GM21423 (cell line): ENCODE data around the gene AP4B1.

ENCODE experiments used
- ATAC-seq: cut with Tn5 transposase; IDR thresholded peaks from one replicate; pipeline ENCODE4 v1.9.1; 2021; ENCODE audit warnings: mild to moderate bottlenecking, moderate library complexity; ENCODE audit not compliant: unreplicated experiment

Gene AP4B1

DNA sequence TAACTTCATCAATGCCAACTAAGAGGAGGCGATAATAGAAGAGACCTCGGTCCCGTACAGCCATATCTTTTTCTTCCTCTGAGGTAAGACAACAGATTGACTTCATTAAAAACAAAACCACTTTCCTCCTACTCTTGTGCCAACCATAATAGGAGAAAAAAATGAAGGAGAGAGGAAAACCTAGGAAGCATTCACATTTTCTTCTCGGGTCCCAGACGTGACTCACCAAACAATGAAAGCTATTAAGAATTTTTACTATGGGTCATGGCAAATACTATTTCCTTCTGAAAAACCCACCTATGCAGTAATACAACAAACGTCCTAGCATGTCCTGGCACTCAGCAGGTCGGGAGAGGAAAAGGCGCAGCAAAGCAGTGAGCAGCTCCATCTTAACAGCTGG is 8.6 kb downstream of the AP4B1 start:
- no peak for ATAC-seq

DNA sequence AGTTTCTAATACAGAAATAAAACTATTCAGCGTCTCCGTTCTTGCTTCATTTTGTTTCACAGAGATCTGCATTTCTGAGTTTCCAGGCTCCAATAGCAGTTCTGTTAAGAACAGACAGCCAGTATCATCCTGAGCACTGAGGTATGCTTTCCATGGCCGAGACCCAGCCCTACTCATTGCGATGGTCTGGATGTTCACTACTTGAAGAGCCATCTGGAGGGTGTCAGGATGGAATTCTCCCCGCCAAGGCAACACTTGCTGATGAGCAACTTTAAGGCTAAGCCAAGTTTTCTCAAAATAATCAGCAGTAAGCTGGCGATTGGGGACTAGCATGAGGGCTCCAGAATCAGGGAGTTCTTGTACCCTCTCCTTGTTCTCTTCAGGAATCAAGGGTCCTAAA is 9.5 kb downstream of the AP4B1 start:
- ATAC-seq = no peak

DNA sequence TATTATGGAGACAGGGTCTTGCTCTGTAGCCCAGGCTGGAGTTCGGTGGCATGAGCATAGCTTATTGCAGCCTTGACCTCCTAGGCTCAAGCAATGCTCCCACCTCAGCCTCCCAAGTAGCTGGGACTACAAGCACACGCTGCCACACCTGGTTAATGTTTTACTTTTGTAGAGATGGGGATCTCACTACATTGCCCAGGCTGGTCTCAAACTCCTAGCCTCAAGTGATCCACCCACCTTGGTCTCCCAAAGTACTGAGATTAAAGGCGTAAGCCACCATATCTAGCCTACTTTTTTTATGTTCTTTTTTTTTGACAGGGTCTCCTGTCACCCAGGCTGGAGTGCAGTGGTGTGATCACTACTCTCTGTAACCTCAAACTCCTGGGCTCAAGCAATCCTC is 11.3 kb downstream of the AP4B1 start:
- ATAC-seq = no peak

DNA sequence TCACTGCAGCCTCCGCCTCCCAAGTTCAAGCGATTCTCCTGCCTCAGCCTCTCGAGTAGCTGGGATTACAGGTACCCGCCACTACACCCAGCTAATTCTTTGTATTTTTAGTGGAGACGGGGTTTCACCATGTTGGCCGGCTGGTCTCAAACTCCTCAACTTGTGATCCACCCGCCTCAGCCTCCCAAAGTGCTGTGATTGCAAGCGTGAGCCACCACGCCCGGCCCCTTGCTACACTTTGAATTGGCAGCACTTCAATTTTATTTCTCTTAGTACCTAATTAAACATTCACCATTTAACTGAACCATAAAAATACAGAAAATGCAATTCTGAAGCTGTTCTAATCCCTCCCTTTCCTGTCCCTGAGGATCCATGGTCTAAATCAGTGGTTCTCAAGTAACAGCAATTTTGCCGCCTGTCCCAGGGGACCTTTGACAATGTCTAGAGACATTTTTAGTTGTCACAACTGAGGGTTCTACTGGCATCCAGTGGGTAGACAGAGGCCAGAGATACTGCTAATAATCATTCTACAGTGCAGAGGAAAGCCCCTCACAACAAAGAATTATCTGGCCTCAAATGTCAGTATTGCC is 12.9 kb downstream of the AP4B1 start:
- ATAC-seq = no peak

DNA sequence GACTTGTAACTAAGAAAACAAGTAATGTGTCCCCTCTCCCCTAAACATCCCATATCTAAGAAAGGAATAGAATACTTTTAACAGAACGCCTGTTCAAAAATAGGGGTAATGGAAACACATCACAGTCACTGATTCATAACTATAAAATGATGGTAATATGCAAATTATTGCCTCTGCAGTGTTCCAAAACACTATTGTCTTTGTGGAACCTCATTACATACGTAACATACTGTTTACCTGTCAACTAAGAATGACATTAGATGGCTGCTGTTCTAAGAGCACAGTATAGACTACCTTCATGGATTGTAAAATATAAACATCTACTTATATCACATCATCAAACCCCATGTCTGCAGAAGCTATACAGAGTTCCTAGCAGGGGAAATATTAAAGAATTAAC is 13.8 kb downstream of the AP4B1 start:
- ATAC-seq = no peak

DNA sequence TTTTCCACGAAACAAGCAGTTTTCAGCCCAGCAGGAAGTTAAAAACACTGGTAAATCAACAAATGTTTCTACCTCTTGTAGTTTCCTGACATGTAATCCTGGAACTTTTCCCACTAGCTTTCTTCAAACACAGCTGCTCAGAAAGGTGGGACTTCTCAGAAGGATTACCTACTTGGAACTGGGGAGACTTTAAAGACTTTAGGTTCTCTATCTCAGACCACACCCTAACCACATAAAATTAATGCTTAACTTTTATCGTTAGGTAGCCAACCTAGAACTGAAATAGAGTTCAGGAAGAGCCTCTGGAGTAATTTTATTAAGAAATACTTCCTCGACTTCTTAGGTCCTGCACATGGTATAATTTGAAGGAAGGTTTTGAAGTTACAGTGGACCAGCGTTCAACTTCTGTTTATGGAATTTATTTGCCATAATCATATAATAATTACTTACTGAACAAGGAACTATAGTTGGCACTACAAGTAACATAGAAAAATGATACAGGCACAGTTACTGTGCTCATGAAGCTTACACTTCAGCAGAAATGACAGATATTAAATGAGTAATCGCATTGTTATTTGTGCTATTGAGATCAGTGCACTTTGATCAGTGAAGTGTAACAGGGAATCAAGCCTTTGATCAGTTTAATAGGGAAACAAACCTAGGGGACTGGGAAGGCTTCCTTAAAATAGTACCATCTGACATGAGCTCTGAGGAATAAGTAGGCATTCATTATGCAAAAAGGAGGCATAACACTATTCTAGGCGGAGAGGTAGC is 17.0 kb downstream of the AP4B1 start, which contains the start of gene BCL2L15:
Gene BCL2L15 (minus strand): TSS at position 180 of the 774 bp plus-strand sequence. CDS start 206 bp downstream, outside the sequence.
- ATAC-seq = no peak

DNA sequence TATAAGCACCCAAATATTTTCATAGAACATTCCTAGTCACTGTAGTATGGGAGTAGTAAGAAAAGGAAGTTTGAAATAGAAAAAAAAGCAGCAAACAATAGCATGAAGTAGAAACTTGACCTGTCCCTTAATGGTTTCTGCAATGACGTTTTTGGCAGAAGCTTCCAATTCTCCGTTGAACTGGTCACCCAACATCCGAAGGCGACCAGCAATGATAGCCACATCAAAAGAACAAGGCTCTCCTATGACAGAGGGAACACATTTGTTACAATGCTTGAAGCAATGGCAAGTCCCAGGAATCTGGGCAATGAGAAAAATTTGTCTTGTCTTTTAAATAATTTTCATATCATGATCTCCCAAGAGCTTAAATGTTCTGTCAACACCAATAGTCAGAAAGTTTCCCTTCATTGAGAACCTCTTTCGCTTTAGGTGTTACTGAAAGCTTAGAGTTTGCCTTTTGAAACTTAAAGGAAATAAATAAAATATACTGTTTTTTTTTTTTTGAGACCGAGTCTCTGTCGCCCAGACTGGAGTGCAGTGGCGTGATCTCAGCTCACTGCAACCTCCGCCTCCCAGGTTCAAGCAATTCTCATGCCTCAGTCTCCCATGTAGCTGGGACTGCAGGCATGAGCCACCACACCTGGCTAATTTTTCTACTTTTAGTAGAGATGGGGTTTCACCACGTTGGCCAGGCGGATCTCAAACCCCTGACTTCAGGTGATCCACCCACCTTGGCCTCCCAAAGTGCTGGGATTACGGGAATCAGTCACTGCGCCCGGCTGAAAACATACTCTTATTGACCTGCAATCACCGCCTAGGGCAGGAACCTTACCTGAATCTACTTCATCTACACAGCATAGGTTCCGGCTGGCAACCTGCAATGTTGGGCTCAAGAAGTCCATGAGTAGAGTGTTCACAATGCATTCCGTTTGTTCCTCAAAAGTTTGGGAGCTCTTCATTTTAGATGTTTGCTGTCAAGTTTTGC is 17.9 kb downstream of the AP4B1 start:
- ATAC-seq = no peak

DNA sequence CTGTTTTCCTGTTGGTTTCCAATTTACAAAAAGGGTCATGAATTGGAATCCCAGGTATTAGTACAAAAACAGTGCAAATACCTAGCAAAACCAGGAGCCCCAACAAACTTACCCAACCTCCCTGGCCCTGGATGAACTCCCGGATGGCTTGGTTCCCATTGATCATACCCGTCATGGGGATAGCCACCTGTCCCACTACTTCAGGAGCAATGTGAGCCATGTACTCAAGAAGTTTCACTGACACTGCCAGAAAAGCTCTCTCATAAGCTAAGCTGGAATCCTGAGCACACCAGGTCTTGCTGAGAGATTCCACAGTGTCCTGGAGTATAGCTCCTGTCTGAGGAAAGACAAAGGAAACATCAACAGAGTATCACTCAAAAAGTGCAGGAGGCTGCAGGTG is 22.9 kb downstream of the AP4B1 start:
- no peak for ATAC-seq

DNA sequence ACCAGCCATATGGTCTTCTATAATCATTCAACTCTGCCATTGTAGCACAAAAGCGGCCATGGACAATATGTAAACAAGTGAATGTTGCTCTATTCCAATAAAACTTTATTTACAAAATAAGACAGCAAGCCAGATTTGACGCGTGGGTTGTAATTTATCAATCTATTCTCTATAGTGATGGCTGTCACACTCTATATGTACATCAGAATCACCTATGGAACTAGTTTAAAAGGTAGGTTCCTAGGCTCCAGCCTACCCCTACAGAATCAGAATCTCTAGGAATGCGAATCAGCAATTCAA is 24.9 kb downstream of the AP4B1 start:
- ATAC-seq = no peak

DNA sequence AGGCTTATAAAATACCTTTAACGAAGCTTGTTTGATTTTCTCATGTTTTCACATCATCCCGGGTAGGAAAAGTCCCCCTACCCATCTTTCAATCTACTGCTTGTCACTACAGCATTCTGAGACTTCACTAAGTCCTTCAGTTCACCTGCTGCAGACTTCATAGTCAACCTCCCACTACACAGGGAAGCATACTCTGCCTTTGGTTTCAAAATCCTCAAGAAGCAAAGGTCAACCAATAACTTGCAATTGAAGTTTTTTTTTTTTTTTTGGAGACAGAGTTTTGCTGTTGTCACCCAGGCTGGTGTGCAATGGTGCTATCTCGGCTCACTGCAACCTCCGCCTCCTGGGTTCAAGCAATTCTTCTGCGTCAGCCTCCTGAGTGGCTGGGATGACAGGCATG is 28.4 kb downstream of the AP4B1 start:
- ATAC-seq = no peak

DNA sequence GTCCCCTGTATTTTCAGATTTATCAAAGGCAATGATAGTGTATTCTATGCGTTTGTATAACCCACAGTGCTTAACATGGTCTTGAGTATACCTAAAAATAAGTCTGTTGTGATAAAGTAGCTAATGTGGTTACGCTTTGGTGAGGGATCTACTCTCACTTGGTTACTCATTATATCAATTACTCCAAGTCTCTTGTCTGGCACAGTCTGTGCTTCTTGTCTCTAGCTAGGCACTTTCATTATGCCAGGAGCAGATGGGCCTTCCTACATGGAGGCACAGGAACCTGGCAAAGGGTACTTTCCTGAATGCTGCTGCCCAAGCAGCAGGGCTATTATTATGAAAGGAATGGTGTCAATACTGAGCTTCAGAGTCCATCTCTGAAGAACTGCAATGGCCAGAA is 28.9 kb downstream of the AP4B1 start:
- ATAC-seq = peak; percentile 43

DNA sequence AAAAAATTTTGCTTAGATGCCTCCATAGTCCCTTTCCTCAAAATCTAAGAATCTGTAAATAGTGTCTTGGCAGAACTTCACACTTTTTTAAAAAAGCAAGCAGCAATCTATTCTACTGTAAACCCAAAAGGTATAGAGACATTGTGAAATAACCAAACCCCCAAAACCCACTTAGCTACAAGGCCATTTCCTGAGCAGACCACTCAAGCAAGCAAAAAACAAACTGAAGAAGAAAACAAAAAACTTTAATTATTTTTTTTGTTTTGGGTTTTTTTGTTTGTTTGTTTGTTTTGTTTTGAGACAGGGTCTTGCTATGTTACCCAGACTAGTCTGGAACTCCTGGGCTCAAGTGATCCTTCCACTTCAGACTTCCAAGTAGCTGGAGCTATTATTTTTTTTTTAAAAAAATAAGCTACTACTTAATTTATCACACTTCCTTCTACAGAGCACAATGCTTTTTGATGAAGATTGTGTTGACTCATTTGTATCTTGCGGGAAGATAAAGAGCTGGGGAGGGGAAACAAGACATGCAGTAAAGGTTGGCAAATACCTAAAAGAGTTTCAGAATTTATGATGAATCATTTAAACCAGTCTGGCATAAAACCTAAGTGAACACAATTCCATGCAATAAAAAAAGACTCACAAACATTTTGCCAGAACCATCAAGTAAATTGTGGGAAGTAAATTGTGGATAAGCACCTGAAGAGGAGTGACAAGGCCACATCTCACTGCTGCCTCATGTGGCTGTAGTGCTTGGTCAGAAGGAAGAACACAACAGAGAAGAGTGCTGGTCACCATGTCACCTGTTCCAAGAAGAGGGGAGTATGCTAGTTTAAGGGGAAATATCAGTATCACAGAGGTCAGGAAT is 30.4 kb downstream of the AP4B1 start:
- ATAC-seq = no peak

DNA sequence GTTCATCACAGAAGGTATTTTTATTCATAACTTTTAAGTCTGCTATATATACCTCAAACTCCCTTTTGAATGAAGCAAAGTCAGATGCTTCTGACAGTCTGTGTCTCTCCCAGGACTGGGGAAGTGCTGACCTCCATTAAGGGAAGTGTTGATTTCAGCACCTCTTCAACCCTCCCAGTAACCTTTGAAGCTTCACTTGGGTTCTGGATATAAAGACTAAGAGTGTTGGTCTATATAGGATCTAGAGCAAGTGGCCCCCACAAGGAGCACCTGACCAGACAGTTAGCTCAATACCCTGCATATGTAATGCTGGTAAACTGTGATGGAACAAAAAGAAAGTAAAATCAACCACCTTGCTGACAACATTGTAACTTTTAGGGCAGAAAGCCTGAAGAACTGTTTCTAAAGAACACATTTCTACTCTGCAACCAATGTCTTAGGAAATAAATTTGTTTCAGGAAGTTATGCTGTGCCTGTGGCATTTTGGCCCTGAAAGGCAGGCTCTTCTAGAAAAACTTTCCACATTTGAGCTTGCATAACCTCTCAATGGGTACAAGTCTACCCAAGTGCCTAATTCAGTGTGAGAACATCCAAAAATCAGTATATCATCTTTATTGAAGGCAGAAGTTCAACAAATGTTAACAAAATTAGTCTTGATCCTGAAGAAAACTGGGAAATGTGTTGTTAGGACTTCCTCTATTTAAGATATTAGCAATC is 32.2 kb downstream of the AP4B1 start:
- ATAC-seq = no peak

DNA sequence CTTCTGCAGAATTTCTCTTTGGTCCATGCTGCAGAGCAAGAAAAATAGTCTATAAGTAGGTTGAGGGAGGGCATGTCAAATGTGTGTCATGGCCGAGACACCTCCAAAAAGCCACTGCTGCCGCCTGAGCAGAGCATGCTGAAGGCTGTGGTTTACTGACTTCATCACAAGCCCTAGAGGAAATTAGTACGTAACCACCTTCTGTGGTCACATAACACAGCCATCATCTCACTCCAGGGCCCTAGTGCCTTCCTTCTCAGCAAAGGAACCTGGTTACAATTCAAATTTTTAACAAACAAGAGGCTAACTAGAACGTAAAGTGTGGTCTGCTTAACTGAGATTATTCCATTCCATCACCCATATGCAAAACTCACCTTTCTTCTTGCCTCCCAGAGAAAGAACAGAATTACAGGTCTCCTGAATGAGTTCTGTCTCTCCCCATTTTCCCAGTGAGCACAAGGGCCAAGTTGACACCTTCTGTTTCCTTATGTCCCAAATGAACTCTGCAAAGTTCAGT is 32.9 kb downstream of the AP4B1 start, which contains the start of gene PTPN22:
Gene PTPN22 (minus strand): TSS at position 116 of the 517 bp plus-strand sequence.
- peak; percentile 89 for ATAC-seq

DNA sequence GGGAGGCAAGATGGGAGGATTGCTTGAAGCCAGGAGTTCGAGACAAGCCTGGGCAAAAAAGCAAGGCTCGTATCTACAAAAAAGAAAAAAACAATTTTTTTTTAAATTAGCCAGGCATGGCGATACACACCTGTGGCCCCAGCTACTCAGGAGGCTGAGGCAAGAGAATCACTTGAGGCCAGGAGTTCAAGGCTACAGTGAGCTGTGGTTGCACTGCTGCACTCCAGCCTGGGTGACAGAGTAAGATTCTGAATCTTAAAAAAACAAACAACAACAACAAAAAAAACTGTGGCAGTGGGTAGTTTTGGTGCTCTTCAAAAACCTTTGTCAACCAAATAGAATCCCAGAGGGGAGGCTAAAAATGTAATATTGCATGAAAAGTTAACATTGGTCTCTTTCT is 33.8 kb downstream of the AP4B1 start:
- ATAC-seq = no peak

DNA sequence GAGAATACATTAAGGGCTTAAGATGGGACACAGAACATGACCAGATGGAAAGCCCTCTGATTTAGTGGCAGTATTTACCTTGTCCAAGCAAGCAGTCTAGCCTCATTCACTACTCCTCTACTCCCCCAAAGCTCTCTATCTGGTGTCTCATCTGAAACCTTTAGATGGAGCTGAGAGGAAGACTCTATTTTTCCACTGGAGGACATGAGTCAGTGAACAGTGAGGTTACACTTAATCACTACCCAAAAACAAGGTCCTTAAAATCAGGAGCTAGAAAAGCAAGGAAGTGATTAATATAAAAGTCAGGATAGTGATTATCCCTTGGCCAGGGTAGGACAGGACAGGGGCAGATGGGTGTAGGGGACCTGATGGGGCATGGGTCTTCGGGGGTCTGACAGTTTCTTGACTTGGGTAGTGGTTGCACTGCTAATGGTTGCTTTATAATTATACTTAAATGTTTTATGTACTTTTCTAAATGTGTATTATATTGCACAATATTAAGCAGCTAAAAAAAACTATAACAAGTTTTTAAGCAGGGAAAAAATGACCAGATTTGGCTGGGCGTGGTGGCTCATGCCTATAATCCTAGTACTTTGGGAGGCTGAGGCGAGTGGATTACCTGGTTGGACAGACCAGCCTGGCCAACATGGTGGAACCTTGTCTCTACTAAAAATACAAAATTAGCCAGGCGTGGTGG is 36.1 kb downstream of the AP4B1 start:
- ATAC-seq = no peak

DNA sequence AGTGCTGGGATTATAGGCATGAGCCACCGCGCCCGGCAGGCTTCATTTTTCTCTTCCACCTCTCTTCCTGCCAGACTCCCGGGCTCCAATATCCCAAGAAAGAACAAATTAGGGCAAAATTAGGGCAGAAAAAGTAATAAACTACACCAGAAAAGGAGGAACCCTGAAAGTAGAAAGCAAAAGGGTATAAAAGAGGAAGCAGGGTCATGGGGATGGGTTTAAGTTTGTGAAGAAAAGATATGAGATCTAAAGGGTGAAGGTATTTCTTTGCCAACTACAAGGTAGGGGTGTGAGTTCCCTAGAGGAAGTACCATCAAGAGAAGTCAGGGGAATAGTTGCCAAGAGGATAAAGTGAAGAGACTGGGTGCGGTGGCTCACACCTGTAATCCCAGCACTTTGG is 43.0 kb downstream of the AP4B1 start:
- no peak for ATAC-seq

DNA sequence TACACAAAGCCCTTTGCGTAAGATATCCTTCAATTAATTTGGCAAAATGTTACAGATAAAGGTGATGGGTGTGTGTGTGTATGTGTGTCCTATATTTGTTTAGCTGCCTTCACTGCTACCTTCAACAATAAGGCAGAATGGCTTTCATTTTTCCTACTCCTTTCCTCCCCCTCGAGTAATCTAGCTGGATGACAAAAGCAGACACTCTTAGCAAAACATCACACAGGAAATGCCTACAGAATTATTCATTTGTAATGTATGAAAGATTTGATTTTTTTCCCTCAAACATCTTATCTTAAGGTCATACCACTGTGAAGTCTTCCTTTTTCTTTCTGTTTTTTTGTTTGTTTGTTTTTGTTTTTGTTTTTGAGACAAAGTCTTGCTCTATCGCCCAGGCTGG is 43.7 kb downstream of the AP4B1 start:
- no peak for ATAC-seq

DNA sequence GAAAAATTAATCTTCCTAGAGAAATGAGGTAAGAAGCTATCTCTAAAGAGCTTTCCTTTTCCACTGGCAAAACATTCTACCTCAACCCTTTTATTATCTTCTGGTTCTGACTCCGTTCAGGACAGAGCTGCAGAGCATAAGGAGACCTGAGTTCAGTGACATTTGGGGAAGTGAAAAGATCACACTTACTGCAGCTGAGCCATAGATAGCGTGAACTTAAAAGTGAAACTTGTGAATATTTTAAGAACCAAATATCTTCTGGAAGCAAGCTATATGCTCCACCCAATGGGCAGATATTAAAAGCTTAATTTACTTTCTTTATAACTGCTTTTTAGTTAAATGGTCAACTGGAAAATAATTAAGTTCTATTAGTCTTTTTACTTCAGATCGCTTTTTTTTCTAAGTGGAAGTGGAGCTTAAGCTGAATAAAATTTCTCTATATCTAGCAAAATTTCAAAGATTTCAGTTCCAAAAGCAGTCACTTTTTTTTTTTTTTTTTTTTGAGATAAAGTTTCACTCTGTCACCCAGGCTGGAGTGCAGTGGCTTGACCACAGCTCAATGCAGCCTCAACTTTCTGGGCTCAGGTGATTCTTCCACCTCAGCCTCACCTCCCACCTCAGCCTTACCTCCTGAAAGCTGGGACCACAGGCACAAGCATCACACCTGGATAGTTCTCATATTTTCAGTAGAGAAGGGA is 45.0 kb downstream of the AP4B1 start:
- peak; percentile 80 for ATAC-seq
